Caki2 (cell line): Measurements from ENCODE around the gene ELFN1. TPM values are rescaled to one million over a fixed set of nuclear protein-coding genes. Genes with fewer than 3 reads are reported as not detected.
"Not testable (repeated sequence)": the region's sequence is repeated elsewhere in the genome, so short reads cannot be mapped to it uniquely, and the experiment has no call there.

Source experiments
- DNase-seq: peaks from one replicate; pipeline ENCODE4 v3.0.0-alpha.2; 2015; ENCODE audit warnings: low read depth
- in situ Hi-C: cut with HindIII; loops from 2 replicates; pipeline ENCODE4 v1.10.0; 2016; ENCODE audit warnings: low sequenced_read_pairs, low pct_unique_long_range_greater_than_20kb, mixed read lengths
- total RNA-seq: library from RNA; depleted of rRNA; stranded (reverse); fragments of >200 nt; shearing (Covaris generic); gene quantifications from 2 replicates; pipeline ENCODE4 v1.2.3, GENCODE V29; 2014; ENCODE audit warnings: low replicate concordance

Gene ELFN1
- total RNA-seq, 1 experiment from 2014 or later, result not detected

GRCh38 chr7:1713502-1714484 is 43.7 kb downstream of the ELFN1 start:
- DNase-seq, result no peak

GRCh38 chr7:1714583-1715330 is 44.7 kb downstream of the ELFN1 start:
- no peak for DNase-seq
- in situ Hi-C loops, result no loop called here

More at GRCh38 chr7:1713502-1714484, 43.7 kb downstream of the ELFN1 start:
- in situ Hi-C loops, result no loop called here

GRCh38 chr7:1715331-1715625 is 45.2 kb downstream of the ELFN1 start:
- in situ Hi-C loops, result no loop called here
- no peak for DNase-seq

- in situ Hi-C loops, result no loop called here
Measured at GRCh38 chr7:1715671-1716074, 45.6 kb downstream of the ELFN1 start.

GRCh38 chr7:1716263-1717094 is 46.4 kb downstream of the ELFN1 start:
- no peak for DNase-seq
- in situ Hi-C loops, result no loop called here

More at GRCh38 chr7:1715671-1716074, 45.6 kb downstream of the ELFN1 start:
- no peak for DNase-seq

- in situ Hi-C loops, result no loop called here
- DNase-seq, result no peak
Measured at GRCh38 chr7:1717095-1717483, 47.0 kb downstream of the ELFN1 start.

GRCh38 chr7:1717903-1718676 is 48.0 kb downstream of the ELFN1 start:
- in situ Hi-C loops, result no loop called here
- no peak for DNase-seq

GRCh38 chr7:1718850-1719249 is 48.8 kb downstream of the ELFN1 start:
- DNase-seq, in situ Hi-C loops: not testable (repeated sequence)

- in situ Hi-C loops, result not testable (repeated sequence)
Measured at GRCh38 chr7:1719256-1719655, 49.2 kb downstream of the ELFN1 start.

GRCh38 chr7:1719913-1720312 is 49.8 kb downstream of the ELFN1 start:
- no peak for DNase-seq
- in situ Hi-C loops, result no loop called here

More at GRCh38 chr7:1719256-1719655, 49.2 kb downstream of the ELFN1 start:
- DNase-seq, result not testable (repeated sequence)

GRCh38 chr7:1720326-1720725 is 50.2 kb downstream of the ELFN1 start:
- no peak for DNase-seq
- in situ Hi-C loops, result no loop called here

GRCh38 chr7:1721047-1721690 is 51.1 kb downstream of the ELFN1 start:
- DNase-seq, result peak; percentile 32

GRCh38 chr7:1723254-1723653 is 53.2 kb downstream of the ELFN1 start:
- no peak for DNase-seq
- in situ Hi-C loops, result no loop called here

More at GRCh38 chr7:1721047-1721690, 51.1 kb downstream of the ELFN1 start:
- in situ Hi-C loops, result no loop called here

GRCh38 chr7:1724118-1724910 is 54.2 kb downstream of the ELFN1 start:
- in situ Hi-C loops, result no loop called here
- no peak for DNase-seq

GRCh38 chr7:1725199-1725690 is 55.2 kb downstream of the ELFN1 start:
- in situ Hi-C loops, result no loop called here
- DNase-seq, result no peak
